Measurements from ENCODE around the gene BMPER. TPM values are rescaled to one million over a fixed set of nuclear protein-coding genes. Genes with fewer than 3 reads are reported as not detected.

Gene BMPER
- total RNA-seq, 5 donors from 2014 or later (not counting 1 experiment from before 2014, with no cell fraction given) = 0.20 to 0.47 TPM; not detected in 3

GRCh38 chr7:33937871-33938270 lies 32.5 kb downstream of the BMPER start:
- H3K27me3 Mint-ChIP-seq = peaks cover 11 to 15% of the 10 kb centered on the region in 2 donors
- no peak overlapping the region for H3K4me3 Mint-ChIP-seq
- no peaks in the 10 kb centered on the region for H3K4me1 ChIP-seq (ENCODE audit: control insufficient read depth in 1 of 2, extremely low read depth in 1 of 2, insufficient read depth in 2 of 2, low read length in 2 of 2)
- peaks cover 0 to 4% of the 10 kb centered on the region in 2 experiments for H3K27me3 ChIP-seq (replicated peaks in 1 of 2; ENCODE audit: control insufficient read depth in 2 of 2, extremely low read depth in 1 of 2, insufficient read depth in 2 of 2, low read length in 1 of 2)
- DNase-seq (no peak), ATAC-seq (replicated peaks in 1 of 4) (no peak)
- 69% methylated on average over 5 of the region's 5 CpGs for WGBS (ENCODE audit: insufficient coverage)
- no peak overlapping the region for H3K4me3 ChIP-seq (ENCODE audit: control insufficient read depth in 1 of 2, extremely low read depth in 1 of 2, low read length in 1 of 2)
- ChIA-PET CTCF (no interaction called here), POLR2A (no interaction called here)
- H3K4me1 Mint-ChIP-seq = peaks cover 0 to 2% (median 2%) of the 10 kb centered on the region in 3 donors
- no peaks in the 10 kb centered on the region for H3K36me3 Mint-ChIP-seq
- no peaks in the 10 kb centered on the region for H3K36me3 ChIP-seq (ENCODE audit: control insufficient read depth in 2 of 2, extremely low read depth in 1 of 2, insufficient read depth in 1 of 2, low read length in 1 of 2)
- H3K9me3 ChIP-seq = no peaks in the 10 kb centered on the region
- no peaks in the 10 kb centered on the region for H3K9me3 Mint-ChIP-seq
- no peak overlapping the region for H3K27ac Mint-ChIP-seq
- H3K27ac ChIP-seq (ENCODE audit: low read length) = no peak overlapping the region

GRCh38 chr7:33939121-33939520 lies 33.8 kb downstream of the BMPER start:
- no CpG with 5 or more reads among the region's 2 CpGs for WGBS (ENCODE audit: insufficient coverage)
- no peaks in the 10 kb centered on the region for H3K36me3 ChIP-seq (ENCODE audit: control insufficient read depth in 2 of 2, extremely low read depth in 1 of 2, insufficient read depth in 1 of 2, low read length in 1 of 2)
- no peaks in the 10 kb centered on the region for H3K4me1 ChIP-seq (ENCODE audit: control insufficient read depth in 1 of 2, extremely low read depth in 1 of 2, insufficient read depth in 2 of 2, low read length in 2 of 2)
- Mint-ChIP-seq H3K4me1 (no peaks in the 10 kb centered on the region), H3K27ac (no peak overlapping the region), H3K36me3 (no peaks in the 10 kb centered on the region), H3K9me3 (no peaks in the 10 kb centered on the region), H3K27me3 (peaks cover 6 to 9% of the 10 kb centered on the region in 2 donors), H3K4me3 (no peak overlapping the region)
- no peak overlapping the region for H3K27ac ChIP-seq (ENCODE audit: low read length)
- CTCF ChIA-PET = no interaction called here
- POLR2A ChIA-PET = no interaction called here
- DNase-seq (no peak), ATAC-seq (replicated peaks in 1 of 4) (no peak)
- no peak overlapping the region for H3K4me3 ChIP-seq (ENCODE audit: control insufficient read depth in 1 of 2, extremely low read depth in 1 of 2, low read length in 1 of 2)
- H3K9me3 ChIP-seq = no peaks in the 10 kb centered on the region
- H3K27me3 ChIP-seq (replicated peaks in 1 of 2; ENCODE audit: control insufficient read depth in 2 of 2, extremely low read depth in 1 of 2, insufficient read depth in 2 of 2, low read length in 1 of 2) = no peaks in the 10 kb centered on the region

GRCh38 chr7:33940503-33940902 lies 35.2 kb downstream of the BMPER start:
- H3K27ac Mint-ChIP-seq = no peak overlapping the region

GRCh38 chr7:33941418-33941817 lies 36.1 kb downstream of the BMPER start:
- whole genome bisulfite sequencing (ENCODE audit: insufficient coverage) = 100% methylated on average over 4 of the region's 6 CpGs
- DNase-seq (no peak), ATAC-seq (replicated peaks in 1 of 4) (no peak)
- no peak overlapping the region for H3K27ac ChIP-seq (ENCODE audit: low read length)
- H3K27me3 Mint-ChIP-seq = peaks cover 11 to 18% of the 10 kb centered on the region in 2 donors
- no peak overlapping the region for H3K4me3 Mint-ChIP-seq
- H3K4me1 Mint-ChIP-seq = no peaks in the 10 kb centered on the region
- H3K4me3 ChIP-seq (ENCODE audit: control insufficient read depth in 1 of 2, extremely low read depth in 1 of 2, low read length in 1 of 2) = no peak overlapping the region
- POLR2A ChIA-PET = no interaction called here
- H3K36me3 ChIP-seq (ENCODE audit: control insufficient read depth in 2 of 2, extremely low read depth in 1 of 2, insufficient read depth in 1 of 2, low read length in 1 of 2) = no peaks in the 10 kb centered on the region
- CTCF ChIA-PET = interaction anchor here in 1 of 2 donors (1.0 kb wide), 1 partner anchor 9 kb away, joined by 4 read pairs; no protein-coding TSS in a partner anchor
- H3K9me3 ChIP-seq = no peaks in the 10 kb centered on the region
- H3K4me1 ChIP-seq (ENCODE audit: control insufficient read depth in 1 of 2, extremely low read depth in 1 of 2, insufficient read depth in 2 of 2, low read length in 2 of 2) = no peaks in the 10 kb centered on the region
- H3K27me3 ChIP-seq (replicated peaks in 1 of 2; ENCODE audit: control insufficient read depth in 2 of 2, extremely low read depth in 1 of 2, insufficient read depth in 2 of 2, low read length in 1 of 2) = no peaks in the 10 kb centered on the region
- H3K36me3 Mint-ChIP-seq = no peaks in the 10 kb centered on the region
- H3K9me3 Mint-ChIP-seq = no peaks in the 10 kb centered on the region
- H3K27ac Mint-ChIP-seq = no peak overlapping the region

More at GRCh38 chr7:33940503-33940902, 35.2 kb downstream of the BMPER start:
- Mint-ChIP-seq H3K4me3 (no peak overlapping the region), H3K36me3 (no peaks in the 10 kb centered on the region), H3K27me3 (peaks cover 6 to 9% of the 10 kb centered on the region in 2 donors), H3K4me1 (no peaks in the 10 kb centered on the region), H3K9me3 (no peaks in the 10 kb centered on the region)
- POLR2A ChIA-PET = no interaction called here
- Histone ChIP-seq H3K27ac (ENCODE audit: low read length) (no peak overlapping the region), H3K4me1 (ENCODE audit: control insufficient read depth in 1 of 2, extremely low read depth in 1 of 2, insufficient read depth in 2 of 2, low read length in 2 of 2) (no peaks in the 10 kb centered on the region), H3K27me3 (replicated peaks in 1 of 2; ENCODE audit: control insufficient read depth in 2 of 2, extremely low read depth in 1 of 2, insufficient read depth in 2 of 2, low read length in 1 of 2) (no peaks in the 10 kb centered on the region), H3K9me3 (no peaks in the 10 kb centered on the region), H3K4me3 (ENCODE audit: control insufficient read depth in 1 of 2, extremely low read depth in 1 of 2, low read length in 1 of 2) (no peak overlapping the region), H3K36me3 (ENCODE audit: control insufficient read depth in 2 of 2, extremely low read depth in 1 of 2, insufficient read depth in 1 of 2, low read length in 1 of 2) (no peaks in the 10 kb centered on the region)
- ATAC-seq (replicated peaks in 1 of 4) (no peak), DNase-seq (no peak)
- CTCF ChIA-PET = no interaction called here

- no peak for ATAC-seq (replicated peaks in 1 of 4)
Measured at GRCh38 chr7:33946094-33946699, 40.9 kb downstream of the BMPER start.

GRCh38 chr7:33950047-33950714 lies 44.8 kb downstream of the BMPER start:
- Histone ChIP-seq H3K27ac (ENCODE audit: low read length) (no peak overlapping the region), H3K27me3 (replicated peaks in 1 of 2; ENCODE audit: control insufficient read depth in 2 of 2, extremely low read depth in 1 of 2, insufficient read depth in 2 of 2, low read length in 1 of 2) (no peaks in the 10 kb centered on the region), H3K9me3 (no peaks in the 10 kb centered on the region), H3K36me3 (ENCODE audit: control insufficient read depth in 2 of 2, extremely low read depth in 1 of 2, insufficient read depth in 1 of 2, low read length in 1 of 2) (no peaks in the 10 kb centered on the region), H3K4me1 (ENCODE audit: control insufficient read depth in 1 of 2, extremely low read depth in 1 of 2, insufficient read depth in 2 of 2, low read length in 2 of 2) (no peaks in the 10 kb centered on the region), H3K4me3 (ENCODE audit: control insufficient read depth in 1 of 2, extremely low read depth in 1 of 2, low read length in 1 of 2) (no peak overlapping the region)
- Mint-ChIP-seq H3K4me1 (no peaks in the 10 kb centered on the region), H3K27me3 (peaks cover 5 to 17% of the 10 kb centered on the region in 2 donors), H3K9me3 (no peaks in the 10 kb centered on the region), H3K36me3 (no peaks in the 10 kb centered on the region), H3K4me3 (no peak overlapping the region), H3K27ac (no peak overlapping the region)
- POLR2A ChIA-PET = no interaction called here
- no peak for DNase-seq
- WGBS (ENCODE audit: insufficient coverage) = 83% methylated on average over 4 of the region's 5 CpGs
- no peak for ATAC-seq (replicated peaks in 1 of 4)
- CTCF ChIA-PET = interaction anchor here in 1 of 2 donors (0.6 to 1.1 kb wide), 2 partner anchors 17 to 18 kb away, joined by 3 read pairs; no protein-coding TSS in a partner anchor

More at GRCh38 chr7:33946094-33946699, 40.9 kb downstream of the BMPER start:
- CTCF ChIA-PET = no interaction called here
- no peaks in the 10 kb centered on the region for H3K4me1 ChIP-seq (ENCODE audit: control insufficient read depth in 1 of 2, extremely low read depth in 1 of 2, insufficient read depth in 2 of 2, low read length in 2 of 2)
- POLR2A ChIA-PET = no interaction called here
- DNase-seq = no peak
- H3K9me3 ChIP-seq = no peaks in the 10 kb centered on the region
- Mint-ChIP-seq H3K27ac (no peak overlapping the region), H3K4me1 (no peaks in the 10 kb centered on the region), H3K9me3 (no peaks in the 10 kb centered on the region), H3K4me3 (no peak overlapping the region), H3K27me3 (peaks cover 5 to 18% of the 10 kb centered on the region in 2 donors), H3K36me3 (no peaks in the 10 kb centered on the region)
- no peaks in the 10 kb centered on the region for H3K36me3 ChIP-seq (ENCODE audit: control insufficient read depth in 2 of 2, extremely low read depth in 1 of 2, insufficient read depth in 1 of 2, low read length in 1 of 2)
- H3K4me3 ChIP-seq (ENCODE audit: control insufficient read depth in 1 of 2, extremely low read depth in 1 of 2, low read length in 1 of 2) = no peak overlapping the region
- H3K27me3 ChIP-seq (replicated peaks in 1 of 2; ENCODE audit: control insufficient read depth in 2 of 2, extremely low read depth in 1 of 2, insufficient read depth in 2 of 2, low read length in 1 of 2) = no peaks in the 10 kb centered on the region
- no peak overlapping the region for H3K27ac ChIP-seq (ENCODE audit: low read length)
- WGBS (ENCODE audit: insufficient coverage) = 94% methylated on average over 2 of the region's 3 CpGs
